H9 (cell line): ENCODE results near the gene KCNMA1. TPM values are rescaled to one million over a fixed set of nuclear protein-coding genes. Genes with fewer than 3 reads are reported as not detected.

Experiments
- DNase-seq: peaks from one replicate; pipeline ENCODE4 v3.0.0-alpha.2; 2017
- H2AFZ ChIP-seq: one replicate; pipeline ENCODE4 v1.6.1; 2013; ENCODE audit warnings: mild to moderate bottlenecking, low read length, control low read depth, moderate library complexity
- H2AK5ac ChIP-seq: 2 replicates; pipeline ENCODE4 v1.6.1; 2013; ENCODE audit warnings: low read length, control low read depth, mixed read lengths; ENCODE audit not compliant: insufficient read length
- H2BK120ac ChIP-seq: one replicate; pipeline ENCODE4 v1.6.1; 2013; ENCODE audit warnings: low read depth, mild to moderate bottlenecking, low read length, control low read depth, inconsistent platforms; ENCODE audit not compliant: poor library complexity, severe bottlenecking
- H2BK12ac ChIP-seq: 2 replicates; pipeline ENCODE4 v1.6.1; 2013; ENCODE audit warnings: low read length, control low read depth, mixed read lengths, low read depth; ENCODE audit not compliant: insufficient read length
- H2BK15ac ChIP-seq: 2 replicates; pipeline ENCODE4 v1.6.1; 2013; ENCODE audit warnings: low read depth, low read length, control low read depth
- H2BK20ac ChIP-seq: one replicate; pipeline ENCODE4 v1.6.1; 2013; ENCODE audit warnings: low read depth, mild to moderate bottlenecking, low read length, control low read depth, inconsistent platforms; ENCODE audit not compliant: poor library complexity, severe bottlenecking
- H2BK5ac ChIP-seq: 2 replicates; pipeline ENCODE4 v1.6.1; 2013; ENCODE audit warnings: low read length, control low read depth, mixed read lengths; ENCODE audit not compliant: insufficient read length
- H3K14ac ChIP-seq: 2 replicates; pipeline ENCODE4 v1.6.1; 2013; ENCODE audit warnings: low read length, control low read depth; ENCODE audit not compliant: insufficient read depth
- H3K18ac ChIP-seq: 2 replicates; pipeline ENCODE4 v1.6.1; 2013; ENCODE audit warnings: low read depth, mild to moderate bottlenecking, mixed read lengths, low read length, control low read depth; ENCODE audit not compliant: insufficient read length
- H3K23ac ChIP-seq: 2 replicates; pipeline ENCODE4 v1.6.1; 2013; ENCODE audit warnings: low read length, control low read depth, mixed read lengths, low read depth; ENCODE audit not compliant: insufficient read length
- H3K23me2 ChIP-seq: 2 replicates; pipeline ENCODE4 v1.6.1; 2013; ENCODE audit warnings: low read depth, mild to moderate bottlenecking, mixed read lengths, low read length, control low read depth; ENCODE audit not compliant: insufficient read length, poor library complexity, severe bottlenecking
- H3K27ac ChIP-seq: 2 replicates; pipeline ENCODE4 v1.5.1; 2013; ENCODE audit warnings: low read length, control low read depth, mixed read lengths, low read depth; ENCODE audit not compliant: insufficient read length
- H3K27me3 ChIP-seq: 2 replicates; pipeline ENCODE4 v1.6.1; 2013; ENCODE audit warnings: low read length, control low read depth, inconsistent platforms; ENCODE audit not compliant: insufficient read depth
- H3K4ac ChIP-seq: 2 replicates; pipeline ENCODE4 v1.6.1; 2013; ENCODE audit warnings: low read depth, mild to moderate bottlenecking, control low read depth, inconsistent platforms, low read length, moderate library complexity
- H3K4me1 ChIP-seq: 2 replicates; pipeline ENCODE4 v1.6.1; 2013; ENCODE audit warnings: low read length, control low read depth, inconsistent platforms; ENCODE audit not compliant: insufficient read depth
- H3K4me2 ChIP-seq: 2 replicates; pipeline ENCODE4 v1.6.1; 2013; ENCODE audit warnings: low read length, control low read depth, mixed read lengths; ENCODE audit not compliant: insufficient read length, insufficient read depth
- H3K56ac ChIP-seq: 2 replicates; pipeline ENCODE4 v1.6.1; 2013; ENCODE audit warnings: low read depth, mild to moderate bottlenecking, mixed read lengths, low read length, control low read depth; ENCODE audit not compliant: insufficient read length
- H3K79me1 ChIP-seq: 2 replicates; pipeline ENCODE4 v1.6.1; 2013; ENCODE audit warnings: low read depth, mild to moderate bottlenecking, moderate library complexity, low read length, control low read depth, inconsistent platforms; ENCODE audit not compliant: insufficient read depth, poor library complexity, severe bottlenecking
- H3K79me2 ChIP-seq: 2 replicates; pipeline ENCODE4 v1.6.1; 2013; ENCODE audit warnings: low read length, control low read depth, inconsistent platforms; ENCODE audit not compliant: insufficient read depth
- H3K9ac ChIP-seq: 2 replicates; pipeline ENCODE4 v1.6.1; 2013; ENCODE audit warnings: low read length, control low read depth, mixed read lengths; ENCODE audit not compliant: insufficient read length; ENCODE audit errors: extremely low read depth
- H3K9me3 ChIP-seq: one replicate; pipeline ENCODE4 v1.6.1; 2013; ENCODE audit warnings: low read depth, low read length, inconsistent platforms; ENCODE audit not compliant: control insufficient read depth
- H3T11ph ChIP-seq: one replicate; pipeline ENCODE4 v1.6.1; 2013; ENCODE audit warnings: mild to moderate bottlenecking, low read length, control low read depth, inconsistent platforms
- H4K20me1 ChIP-seq: one replicate; pipeline ENCODE4 v1.6.1; 2013; ENCODE audit not compliant: control insufficient read depth, insufficient read length, insufficient read depth
- H4K5ac ChIP-seq: 2 replicates; pipeline ENCODE4 v1.6.1; 2013; ENCODE audit warnings: low read depth, mild to moderate bottlenecking, mixed read lengths, low read length, control low read depth; ENCODE audit not compliant: insufficient read length
- H4K8ac ChIP-seq: replicated peaks from 2 replicates; pipeline ENCODE4 v1.6.1; 2013; ENCODE audit warnings: low read length, control low read depth, mixed read lengths, low read depth; ENCODE audit not compliant: insufficient read length
- H4K91ac ChIP-seq: 2 replicates; pipeline ENCODE4 v1.6.1; 2013; ENCODE audit warnings: low read depth, mild to moderate bottlenecking, moderate library complexity, mixed read lengths, low read length, control low read depth; ENCODE audit not compliant: insufficient read length
- H3K27ac Mint-ChIP-seq, 3 experiments: 2 replicates in 2 of 3; 3 replicates in 1 of 3; pipeline ENCODE4 v1.8.0; 2020 to 2021; ENCODE audit warnings: mixed read lengths in 3 of 3, mild to moderate bottlenecking in 1 of 3, moderate library complexity in 1 of 3
- H3K27me3 Mint-ChIP-seq: 2 replicates; pipeline ENCODE4 v1.8.0; 2021; ENCODE audit warnings: low read depth, mild to moderate bottlenecking, moderate library complexity, mixed read lengths
- H3K36me3 Mint-ChIP-seq, 3 experiments: 2 replicates in 2 of 3; 3 replicates in 1 of 3; pipeline ENCODE4 v1.8.0; 2020 to 2021; ENCODE audit warnings: low read depth in 3 of 3, mixed read lengths in 3 of 3; ENCODE audit not compliant: insufficient read depth in 1 of 3
- H3K4me1 Mint-ChIP-seq, 2 experiments: 2 replicates each; pipeline ENCODE4 v1.8.0; 2020; ENCODE audit warnings: mixed read lengths in 2 of 2
- H3K4me3 Mint-ChIP-seq, 2 experiments: 2 replicates in 1 of 2; 3 replicates in 1 of 2; pipeline ENCODE4 v1.8.0; 2020 to 2021; ENCODE audit warnings: mild to moderate bottlenecking in 2 of 2, mixed read lengths in 2 of 2, moderate library complexity in 1 of 2
- H3K9me3 Mint-ChIP-seq, 2 experiments: 2 replicates in 1 of 2; 3 replicates in 1 of 2; pipeline ENCODE4 v1.8.0; 2020; ENCODE audit warnings: mild to moderate bottlenecking in 2 of 2, mixed read lengths in 2 of 2, moderate library complexity in 1 of 2
- CTCF ChIP-seq: fragments of 200-600 bp; sonication (generic); conservative IDR thresholded peaks from 3 replicates; pipeline ENCODE4 v1.8.0; 2021; ENCODE audit warnings: antibody characterized with exemption, mild to moderate bottlenecking
- WGBS: extraction: QIAGEN DNeasy Blood & Tissue Kit; methylation state at CpG from one replicate; pipeline ENCODE4 v1.1.7; 2013; ENCODE audit warnings: missing lambda C conversion rate, low lambda C conversion rate, mixed read lengths; ENCODE audit not compliant: insufficient read length; ENCODE audit errors: extremely low coverage; 5-methylcytosine and 5-hydroxymethylcytosine counted together
- total RNA-seq: library from RNA; stranded (reverse); gene quantifications from 2 replicates; pipeline ENCODE4 v1.2.1, GENCODE V29; 2021

KCNMA1 gene
- total RNA-seq, 1 experiment from 2014 or later: 2.0 TPM

GRCh38 chr10:77084431-77085144 lies 553.0 kb downstream of the KCNMA1 start:
- Histone ChIP-seq H3K27ac (no peak overlapping the region), H3K9me3 (no peaks in the 10 kb centered on the region), H2BK15ac (no peak overlapping the region), H3K23me2 (no peaks in the 10 kb centered on the region), H2BK5ac (no peak overlapping the region), H3K79me1 (no peaks in the 10 kb centered on the region), H3K14ac (no peak overlapping the region), H3K27me3 (no peaks in the 10 kb centered on the region), H3K18ac (no peak overlapping the region), H3T11ph (no peak overlapping the region), H4K8ac (no peak overlapping the region), H2BK12ac (no peak overlapping the region), H2AK5ac (no peak overlapping the region), H2BK120ac (no peak overlapping the region), H3K56ac (no peak overlapping the region), H4K91ac (no peak overlapping the region), H3K4me1 (peaks cover 12% of the 10 kb centered on the region), H2AFZ (no peak overlapping the region), H2BK20ac (no peak overlapping the region), H3K4me2 (no peak overlapping the region), H3K9ac (no peak overlapping the region), H3K23ac (no peak overlapping the region), H4K20me1 (no peaks in the 10 kb centered on the region), H4K5ac (no peak overlapping the region), H3K79me2 (no peaks in the 10 kb centered on the region), H3K4ac (no peak overlapping the region)
- H3K27me3 Mint-ChIP-seq: peaks cover 10% of the 10 kb centered on the region
- H3K4me1 Mint-ChIP-seq: peaks cover 43 to 46% of the 10 kb centered on the region in 2 experiments
- no peaks in the 10 kb centered on the region; a peak in 2 of 7 replicates for H3K36me3 Mint-ChIP-seq
- no CpG with 5 or more reads among the region's 12 CpGs for WGBS
- no peak for DNase-seq
- no peaks in the 10 kb centered on the region; a peak in 1 of 5 replicates for H3K9me3 Mint-ChIP-seq
- no peak for TF ChIP-seq CTCF
- no peak overlapping the region for H3K4me3 Mint-ChIP-seq
- no peak overlapping the region for H3K27ac Mint-ChIP-seq
